ENCODE measurements around the gene IL12B. TPM values are rescaled to one million over a fixed set of nuclear protein-coding genes. Genes with fewer than 3 reads are reported as not detected.
"Not testable (repeated sequence)": the region's sequence is repeated elsewhere in the genome, so short reads cannot be mapped to it uniquely, and the experiment has no call there.

IL12B gene
- not detected in 2 replicates for total RNA-seq (2012; rRNA removed)

DNA sequence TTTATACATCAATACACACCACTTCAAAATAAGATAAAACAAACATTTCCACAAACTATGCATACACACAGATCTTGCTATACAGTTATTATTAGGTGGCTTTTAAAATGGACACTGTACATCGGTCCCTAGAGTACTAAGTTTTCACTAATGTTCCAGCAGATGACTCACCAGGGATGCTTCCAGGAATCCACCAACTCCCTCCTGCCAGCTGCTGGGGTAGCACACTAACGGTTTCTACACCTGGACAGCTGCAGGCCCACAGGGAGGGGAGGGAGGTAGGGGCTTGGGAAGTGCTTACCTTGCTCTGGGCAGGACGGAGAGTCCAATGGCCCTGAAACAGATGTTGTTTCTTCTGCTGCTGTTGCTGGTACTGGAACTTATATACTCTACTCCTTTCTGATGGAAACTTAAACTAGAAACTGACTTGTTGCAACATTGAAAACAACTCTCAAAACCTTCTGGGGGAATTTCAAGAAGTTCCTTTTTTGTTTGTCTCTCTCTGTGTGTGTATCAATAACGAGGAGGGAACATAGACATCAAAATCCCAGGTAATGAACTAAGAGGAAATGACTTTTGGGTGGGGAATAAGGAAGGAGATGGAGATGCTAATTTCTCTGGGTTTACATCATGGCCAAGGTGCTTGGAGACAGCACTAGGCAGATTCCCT, at the start of gene IL12B:
Gene IL12B, minus strand, starts transcription at position 357 of the 670 bp plus-strand sequence. CDS start 3,705 bp downstream, outside the sequence.
- Histone ChIP-seq H3K36me3 (ENCODE audit: insufficient read depth, low read length) (no peaks in the 10 kb centered on the region), H3K4me3 (ENCODE audit: low read length) (peak within 1 kb of the TSS; percentile 68), H3K9me3 (replicated peaks; ENCODE audit: low read length) (no peaks in the 10 kb centered on the region), H3K4me1 (ENCODE audit: control insufficient read depth, insufficient read depth, low read length) (peaks cover 32% of the 10 kb centered on the region), H3K4me2 (ENCODE audit: low read length) (peak within 1 kb of the TSS; percentile 79), H3K9ac (ENCODE audit: low read depth, low read length) (peak within 1 kb of the TSS; percentile 71), H3K27me3 (ENCODE audit: control insufficient read depth, insufficient read depth, low read length) (no peaks in the 10 kb centered on the region)

DNA sequence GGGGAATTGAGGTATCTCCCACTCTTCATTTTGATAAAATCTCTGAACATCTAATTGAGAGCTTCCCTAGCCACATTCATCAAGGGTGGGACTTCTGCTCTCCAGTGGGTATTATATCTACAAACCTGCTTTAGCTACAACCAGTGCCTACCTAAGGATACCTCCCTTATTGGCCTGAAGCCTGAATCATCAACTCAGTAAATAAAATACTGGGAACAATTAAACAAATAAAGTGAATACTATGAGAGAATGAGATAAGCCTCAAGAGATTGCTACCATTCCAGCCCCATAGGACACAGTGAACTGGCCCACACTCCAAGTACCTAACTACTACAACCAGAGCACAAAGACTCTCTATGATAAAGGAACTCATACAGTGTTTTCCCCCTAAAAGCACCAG, 47.4 kb upstream of the IL12B start:
- H3K36me3 ChIP-seq (ENCODE audit: insufficient read depth, low read length) = no peaks in the 10 kb centered on the region
- no peak overlapping the region for H3K9ac ChIP-seq (ENCODE audit: low read depth, low read length)
- no peaks in the 10 kb centered on the region for H3K4me1 ChIP-seq (ENCODE audit: control insufficient read depth, insufficient read depth, low read length)
- H3K4me3 ChIP-seq (ENCODE audit: low read length) = no peak overlapping the region
- H3K4me2 ChIP-seq (ENCODE audit: low read length) = no peak overlapping the region
- no peaks in the 10 kb centered on the region for H3K27me3 ChIP-seq (ENCODE audit: control insufficient read depth, insufficient read depth, low read length)
- no peaks in the 10 kb centered on the region for H3K9me3 ChIP-seq (replicated peaks; ENCODE audit: low read length)

DNA sequence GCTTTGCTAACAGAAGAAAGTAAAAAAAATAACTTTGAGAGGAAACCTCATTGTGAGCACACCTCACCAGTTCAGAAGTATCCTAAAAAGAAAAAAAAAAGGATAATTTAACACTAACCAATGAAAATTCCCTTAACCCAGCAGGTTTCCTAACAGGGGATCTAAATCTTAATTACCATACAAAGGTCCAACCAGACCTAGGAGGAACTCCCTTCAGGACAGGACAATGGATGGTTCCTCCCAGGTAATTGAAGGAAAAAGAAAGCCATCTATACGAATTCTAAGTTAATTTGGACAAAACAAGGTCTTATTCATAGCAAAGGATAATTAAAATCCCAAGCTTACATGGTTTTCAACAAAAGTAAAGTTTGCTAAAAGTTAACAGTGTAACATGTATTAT, 37.6 kb upstream of the IL12B start:
- not testable (repeated sequence) for H3K9ac ChIP-seq (ENCODE audit: low read depth, low read length); H3K36me3 ChIP-seq (ENCODE audit: insufficient read depth, low read length); H3K4me1 ChIP-seq (ENCODE audit: control insufficient read depth, insufficient read depth, low read length); H3K9me3 ChIP-seq (replicated peaks; ENCODE audit: low read length); H3K27me3 ChIP-seq (ENCODE audit: control insufficient read depth, insufficient read depth, low read length); H3K4me3 ChIP-seq (ENCODE audit: low read length); H3K4me2 ChIP-seq (ENCODE audit: low read length)

DNA sequence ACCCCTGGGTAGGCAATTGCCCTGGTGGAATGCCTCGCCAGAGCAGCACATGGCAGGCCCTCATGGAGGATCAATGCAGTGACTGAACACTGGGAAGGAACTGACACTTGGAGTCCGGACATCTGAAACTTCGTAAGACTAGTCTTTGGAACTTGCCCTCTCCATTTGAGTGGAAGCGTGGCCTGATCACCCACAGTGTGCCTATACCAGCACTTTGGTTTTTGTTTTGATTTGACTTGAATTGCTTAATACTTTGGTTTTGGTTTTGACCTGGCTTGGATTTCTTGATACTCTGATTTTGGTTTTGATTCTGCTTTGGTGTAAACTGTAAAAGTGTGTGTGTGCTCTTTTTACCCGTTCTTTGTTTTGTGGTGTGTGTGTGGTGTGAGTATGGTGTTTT, 36.5 kb upstream of the IL12B start:
- not testable (repeated sequence) for H3K36me3 ChIP-seq (ENCODE audit: insufficient read depth, low read length); H3K4me3 ChIP-seq (ENCODE audit: low read length); H3K9ac ChIP-seq (ENCODE audit: low read depth, low read length); H3K4me2 ChIP-seq (ENCODE audit: low read length); H3K4me1 ChIP-seq (ENCODE audit: control insufficient read depth, insufficient read depth, low read length); H3K9me3 ChIP-seq (replicated peaks; ENCODE audit: low read length); H3K27me3 ChIP-seq (ENCODE audit: control insufficient read depth, insufficient read depth, low read length)

DNA sequence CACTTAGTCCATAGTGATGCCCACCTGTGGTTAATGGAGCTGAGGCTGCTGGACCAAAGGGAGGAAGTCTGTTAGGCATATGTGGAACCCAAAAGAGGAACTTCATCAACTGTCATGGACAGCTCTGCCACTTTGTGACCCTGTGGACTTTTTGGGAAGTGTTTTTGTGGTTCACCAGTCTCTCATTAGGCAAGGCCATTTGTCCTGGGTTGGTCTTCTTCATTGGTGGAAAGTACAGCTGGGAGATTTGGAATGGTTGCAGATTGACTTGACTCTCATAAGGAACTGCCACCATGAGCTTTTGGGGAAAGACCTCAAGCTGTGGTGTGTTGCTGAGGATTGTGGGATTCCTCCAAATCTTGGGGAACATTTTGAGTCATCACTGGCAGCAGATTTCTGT, 31.9 kb upstream of the IL12B start:
- Histone ChIP-seq H3K27me3 (ENCODE audit: control insufficient read depth, insufficient read depth, low read length) (no peaks in the 10 kb centered on the region), H3K36me3 (ENCODE audit: insufficient read depth, low read length) (no peaks in the 10 kb centered on the region), H3K4me3 (ENCODE audit: low read length) (no peak overlapping the region), H3K9me3 (replicated peaks; ENCODE audit: low read length) (no peaks in the 10 kb centered on the region), H3K9ac (ENCODE audit: low read depth, low read length) (no peak overlapping the region), H3K4me1 (ENCODE audit: control insufficient read depth, insufficient read depth, low read length) (peaks cover 4% of the 10 kb centered on the region), H3K4me2 (ENCODE audit: low read length) (no peak overlapping the region)

DNA sequence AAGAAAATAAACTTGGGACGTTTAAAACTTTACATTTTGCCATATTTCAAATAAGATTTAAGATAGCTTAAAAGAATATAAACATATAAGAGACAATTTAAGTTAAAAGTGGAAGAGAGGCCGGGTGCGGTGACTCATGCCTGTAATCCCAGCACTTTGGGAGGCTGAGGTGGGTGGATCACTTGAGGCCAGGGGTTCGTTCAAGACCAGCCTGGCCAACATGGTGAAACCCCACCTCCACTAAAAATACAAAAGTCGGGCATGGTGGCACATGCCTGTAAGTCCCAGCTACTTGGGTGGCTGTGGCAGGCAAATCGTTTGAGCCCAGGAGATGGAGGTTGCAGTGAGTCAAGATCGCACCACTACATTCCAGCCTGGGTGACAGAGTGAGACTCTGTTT, 29.6 kb upstream of the IL12B start:
- H3K4me3 ChIP-seq (ENCODE audit: low read length); H3K9ac ChIP-seq (ENCODE audit: low read depth, low read length); H3K9me3 ChIP-seq (replicated peaks; ENCODE audit: low read length); H3K36me3 ChIP-seq (ENCODE audit: insufficient read depth, low read length); H3K4me1 ChIP-seq (ENCODE audit: control insufficient read depth, insufficient read depth, low read length); H3K27me3 ChIP-seq (ENCODE audit: control insufficient read depth, insufficient read depth, low read length); H3K4me2 ChIP-seq (ENCODE audit: low read length): not testable (repeated sequence)

DNA sequence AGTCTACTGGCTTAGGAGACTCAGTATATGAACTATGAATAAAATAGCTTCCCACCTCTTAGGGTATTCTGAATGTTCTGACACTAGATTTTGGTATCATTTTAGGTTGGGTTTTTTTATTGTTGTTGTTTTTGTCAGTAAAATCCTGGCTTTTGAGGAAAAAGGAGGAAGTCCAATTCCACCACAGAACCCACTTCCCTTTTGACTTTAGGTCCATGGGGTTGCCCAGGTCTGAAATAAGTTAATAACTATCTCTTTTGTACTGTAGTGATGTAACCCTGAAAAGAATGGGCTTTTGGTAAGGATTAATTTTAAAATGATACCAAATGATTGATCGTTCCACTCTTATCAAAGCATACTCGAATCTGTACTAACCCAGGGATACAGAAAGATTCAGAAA, 29.1 kb upstream of the IL12B start:
- no peak overlapping the region for H3K4me2 ChIP-seq (ENCODE audit: low read length)
- H3K9me3 ChIP-seq (replicated peaks; ENCODE audit: low read length) = no peaks in the 10 kb centered on the region
- no peaks in the 10 kb centered on the region for H3K36me3 ChIP-seq (ENCODE audit: insufficient read depth, low read length)
- H3K4me3 ChIP-seq (ENCODE audit: low read length) = no peak overlapping the region
- no peaks in the 10 kb centered on the region for H3K27me3 ChIP-seq (ENCODE audit: control insufficient read depth, insufficient read depth, low read length)
- H3K4me1 ChIP-seq (ENCODE audit: control insufficient read depth, insufficient read depth, low read length) = peaks cover 4% of the 10 kb centered on the region
- H3K9ac ChIP-seq (ENCODE audit: low read depth, low read length) = no peak overlapping the region

DNA sequence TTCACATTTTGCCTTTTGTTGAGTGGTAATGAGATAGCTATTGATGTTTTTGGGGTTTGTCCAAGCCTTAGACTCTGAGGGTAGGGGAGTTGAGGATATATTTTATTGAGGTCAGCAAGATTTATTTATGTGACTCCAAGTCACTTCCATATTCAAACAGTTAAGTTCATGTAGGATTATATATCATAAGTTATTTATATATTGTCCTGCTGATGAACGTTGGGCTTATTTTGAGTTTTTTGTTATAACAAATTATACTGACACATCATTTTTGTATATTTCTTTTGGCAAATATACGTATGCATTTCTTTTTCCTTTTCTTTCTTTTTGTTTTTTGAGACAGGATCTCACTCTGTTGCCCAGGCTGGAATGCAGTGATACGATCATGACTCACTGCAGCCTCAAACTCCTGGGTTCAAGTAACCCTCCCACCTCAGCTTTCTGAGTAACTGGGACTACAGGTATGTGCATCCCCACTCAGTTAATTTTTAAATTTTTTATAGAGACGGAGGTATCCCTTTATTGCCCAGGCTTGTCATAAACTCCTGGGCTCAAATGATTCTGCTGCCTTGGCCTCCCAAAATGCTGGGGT, 23.5 kb upstream of the IL12B start:
- Histone ChIP-seq H3K27me3 (ENCODE audit: control insufficient read depth, insufficient read depth, low read length) (no peaks in the 10 kb centered on the region), H3K9me3 (replicated peaks; ENCODE audit: low read length) (no peaks in the 10 kb centered on the region), H3K4me2 (ENCODE audit: low read length) (peak overlapping the region; percentile 26), H3K4me3 (ENCODE audit: low read length) (no peak overlapping the region), H3K36me3 (ENCODE audit: insufficient read depth, low read length) (no peaks in the 10 kb centered on the region), H3K4me1 (ENCODE audit: control insufficient read depth, insufficient read depth, low read length) (peaks cover 11% of the 10 kb centered on the region), H3K9ac (ENCODE audit: low read depth, low read length) (no peak overlapping the region)

DNA sequence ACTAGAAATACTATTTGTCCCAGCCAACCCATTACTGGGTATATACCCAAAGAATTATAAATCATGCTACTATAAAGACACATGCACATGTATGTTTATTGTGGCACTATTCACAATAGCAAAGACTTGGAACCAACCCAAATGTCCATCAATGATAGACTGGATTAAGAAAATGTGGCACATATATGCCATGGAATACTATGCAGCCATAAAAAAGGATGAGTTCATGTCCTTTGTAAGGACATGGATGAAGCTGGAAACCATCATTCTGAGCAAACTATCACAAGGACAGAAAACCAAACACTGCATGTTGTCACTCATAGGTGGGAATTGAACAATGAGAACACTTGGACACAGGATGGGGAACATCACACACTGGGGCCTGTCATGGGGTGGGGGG, 20.4 kb upstream of the IL12B start:
- H3K27me3 ChIP-seq (ENCODE audit: control insufficient read depth, insufficient read depth, low read length); H3K4me2 ChIP-seq (ENCODE audit: low read length); H3K4me3 ChIP-seq (ENCODE audit: low read length); H3K9ac ChIP-seq (ENCODE audit: low read depth, low read length); H3K9me3 ChIP-seq (replicated peaks; ENCODE audit: low read length); H3K36me3 ChIP-seq (ENCODE audit: insufficient read depth, low read length): not testable (repeated sequence)
- H3K4me1 ChIP-seq (ENCODE audit: control insufficient read depth, insufficient read depth, low read length) = peaks cover 11% of the 10 kb centered on the region

DNA sequence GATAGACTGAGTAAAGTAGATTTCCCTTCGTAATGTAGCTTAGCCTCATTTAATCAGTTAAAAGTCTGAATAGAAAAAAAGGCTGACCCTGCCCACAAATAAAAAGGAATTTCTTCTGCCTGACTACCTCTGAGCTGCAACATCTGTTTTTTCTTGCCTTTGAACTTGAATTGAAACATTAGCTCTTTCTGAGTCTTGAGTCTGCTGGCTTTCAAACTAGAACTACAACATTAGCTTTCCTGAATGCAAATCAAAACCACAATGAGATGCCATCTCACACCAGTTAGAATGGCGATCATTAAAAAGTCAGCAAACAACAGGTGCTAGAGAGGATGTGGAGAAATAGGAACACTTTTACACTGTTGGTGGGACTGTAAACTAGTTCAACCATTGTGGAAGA, 19.9 kb upstream of the IL12B start:
- not testable (repeated sequence) for H3K9me3 ChIP-seq (replicated peaks; ENCODE audit: low read length); H3K27me3 ChIP-seq (ENCODE audit: control insufficient read depth, insufficient read depth, low read length); H3K4me2 ChIP-seq (ENCODE audit: low read length); H3K4me3 ChIP-seq (ENCODE audit: low read length); H3K36me3 ChIP-seq (ENCODE audit: insufficient read depth, low read length); H3K9ac ChIP-seq (ENCODE audit: low read depth, low read length)
- peaks cover 11% of the 10 kb centered on the region for H3K4me1 ChIP-seq (ENCODE audit: control insufficient read depth, insufficient read depth, low read length)

DNA sequence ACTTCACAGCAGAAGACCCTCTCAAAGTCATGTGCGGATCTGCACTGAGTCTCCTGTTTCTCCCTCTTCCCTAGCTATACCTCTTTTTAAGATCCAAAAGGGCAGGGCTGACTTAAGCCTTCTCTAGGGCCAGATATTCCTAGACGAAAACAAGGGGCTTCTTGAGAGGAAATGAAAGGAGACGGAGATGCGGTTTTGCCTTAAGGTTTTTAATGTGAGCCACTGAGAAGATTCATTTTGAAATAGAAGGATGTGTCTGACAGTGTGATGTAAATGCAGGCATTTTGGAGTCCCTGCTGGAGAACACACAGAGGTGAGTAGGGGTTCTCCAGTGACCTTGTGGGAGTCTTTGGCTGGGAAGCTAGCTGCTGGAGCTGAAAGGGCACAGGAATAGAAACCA, 15.6 kb upstream of the IL12B start:
- no peak overlapping the region for H3K9ac ChIP-seq (ENCODE audit: low read depth, low read length)
- H3K4me2 ChIP-seq (ENCODE audit: low read length) = no peak overlapping the region
- H3K4me1 ChIP-seq (ENCODE audit: control insufficient read depth, insufficient read depth, low read length) = peaks cover 11% of the 10 kb centered on the region
- H3K9me3 ChIP-seq (replicated peaks; ENCODE audit: low read length) = peaks cover 3% of the 10 kb centered on the region
- H3K4me3 ChIP-seq (ENCODE audit: low read length) = no peak overlapping the region
- H3K27me3 ChIP-seq (ENCODE audit: control insufficient read depth, insufficient read depth, low read length) = no peaks in the 10 kb centered on the region
- H3K36me3 ChIP-seq (ENCODE audit: insufficient read depth, low read length) = no peaks in the 10 kb centered on the region

DNA sequence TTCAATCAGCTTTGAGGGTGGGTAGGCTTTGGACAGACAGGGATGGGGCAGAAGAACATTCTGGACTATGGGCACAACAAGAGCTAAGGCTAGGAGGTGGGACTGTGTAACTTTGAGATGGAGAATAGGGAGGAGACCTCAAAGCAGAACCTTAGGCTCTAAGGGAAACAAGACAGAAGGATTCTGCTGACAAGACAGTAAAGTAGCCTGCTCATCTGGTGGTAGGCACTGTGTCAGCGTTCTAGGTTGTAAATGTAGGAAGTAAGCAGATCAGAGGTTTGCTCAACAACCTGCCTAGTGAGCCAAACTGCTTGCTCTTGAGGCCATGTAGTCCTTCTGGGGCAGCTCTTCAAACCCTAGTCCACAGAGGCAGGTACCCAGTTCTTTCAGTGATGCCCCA, 15.0 kb upstream of the IL12B start:
- Histone ChIP-seq H3K9ac (ENCODE audit: low read depth, low read length) (no peak overlapping the region), H3K4me3 (ENCODE audit: low read length) (no peak overlapping the region), H3K36me3 (ENCODE audit: insufficient read depth, low read length) (no peaks in the 10 kb centered on the region), H3K4me1 (ENCODE audit: control insufficient read depth, insufficient read depth, low read length) (peaks cover 11% of the 10 kb centered on the region), H3K9me3 (replicated peaks; ENCODE audit: low read length) (peaks cover 3% of the 10 kb centered on the region), H3K4me2 (ENCODE audit: low read length) (no peak overlapping the region), H3K27me3 (ENCODE audit: control insufficient read depth, insufficient read depth, low read length) (no peaks in the 10 kb centered on the region)

Data from skeletal muscle satellite cell (primary cell).